ENCODE data around the gene SHLD2. TPM values are rescaled to one million over a fixed set of nuclear protein-coding genes. Genes with fewer than 3 reads are reported as not detected.
"Not testable (repeated sequence)": the region's sequence is repeated elsewhere in the genome, so short reads cannot be mapped to it uniquely, and the experiment has no call there.

SHLD2 gene
- total RNA-seq, 1 donor from 2014 or later: 26.7 TPM

GRCh38 chr10:87083576-87084290 is 11.3 kb upstream of the SHLD2 start:
- ATAC-seq: peak; percentile 58

GRCh38 chr10:87084291-87084782 is 10.7 kb upstream of the SHLD2 start:
- ATAC-seq; DNase-seq (ENCODE audit: low spot score): not testable (repeated sequence)

More at GRCh38 chr10:87083576-87084290, 11.3 kb upstream of the SHLD2 start:
- DNase-seq (ENCODE audit: low spot score): not testable (repeated sequence)

GRCh38 chr10:87085537-87085936 is 9.5 kb upstream of the SHLD2 start:
- ATAC-seq (no peak), DNase-seq (ENCODE audit: low spot score) (no peak)

- ATAC-seq (no peak), DNase-seq (ENCODE audit: low spot score) (no peak)
Observed at GRCh38 chr10:87089746-87090145, 5.3 kb upstream of the SHLD2 start.

GRCh38 chr10:87090779-87091178 is 4.2 kb upstream of the SHLD2 start:
- DNase-seq (ENCODE audit: low spot score): no peak
- ATAC-seq: no peak

GRCh38 chr10:87092376-87092860 is 2.6 kb upstream of the SHLD2 start:
- DNase-seq (ENCODE audit: low spot score) (no peak), ATAC-seq (no peak)

- ATAC-seq (peak; percentile 36), DNase-seq (ENCODE audit: low spot score) (peak; percentile 73)
Observed at GRCh38 chr10:87092861-87093631, 2.0 kb upstream of the SHLD2 start.

GRCh38 chr10:87093632-87094372 is 1.2 kb upstream of the SHLD2 start:
- peak; percentile 15 for ATAC-seq
- DNase-seq (ENCODE audit: low spot score): peak; percentile 74

- ATAC-seq (peak; percentile 73), DNase-seq (ENCODE audit: low spot score) (peak; percentile 87)
Observed at GRCh38 chr10:87095236-87095945, 385 bp downstream of the SHLD2 start.

- DNase-seq (ENCODE audit: low spot score) (no peak), ATAC-seq (no peak)
Observed at GRCh38 chr10:87101996-87102395, 7.0 kb downstream of the SHLD2 start.

- not testable (repeated sequence) for ATAC-seq; DNase-seq (ENCODE audit: low spot score)
Observed at GRCh38 chr10:87104727-87105126, 9.7 kb downstream of the SHLD2 start.

- ATAC-seq (no peak), DNase-seq (ENCODE audit: low spot score) (no peak)
Observed at GRCh38 chr10:87105446-87106124, 10.6 kb downstream of the SHLD2 start.

GRCh38 chr10:87118122-87118521 is 23.1 kb downstream of the SHLD2 start:
- not testable (repeated sequence) for DNase-seq (ENCODE audit: low spot score); ATAC-seq

GRCh38 chr10:87119029-87119428 is 24.0 kb downstream of the SHLD2 start:
- peak; percentile 60 for ATAC-seq
- DNase-seq (ENCODE audit: low spot score): not testable (repeated sequence)

- not testable (repeated sequence) for DNase-seq (ENCODE audit: low spot score)
- ATAC-seq: peak; percentile 73
Observed at GRCh38 chr10:87123351-87123750, 28.3 kb downstream of the SHLD2 start.

GRCh38 chr10:87127048-87127447 is 32.0 kb downstream of the SHLD2 start:
- not testable (repeated sequence) for ATAC-seq; DNase-seq (ENCODE audit: low spot score)

GRCh38 chr10:87127607-87128156 is 32.7 kb downstream of the SHLD2 start:
- not testable (repeated sequence) for DNase-seq (ENCODE audit: low spot score); ATAC-seq

- not testable (repeated sequence) for ATAC-seq; DNase-seq (ENCODE audit: low spot score)
Observed at GRCh38 chr10:87132176-87132575, 37.2 kb downstream of the SHLD2 start.

GRCh38 chr10:87133936-87134335 is 38.9 kb downstream of the SHLD2 start:
- not testable (repeated sequence) for ATAC-seq; DNase-seq (ENCODE audit: low spot score)

Measured in left lobe of liver (tissue), 2 donors.